Suppressor macrophage (primary cell): ENCODE data around the gene PLK5.
"Not testable (repeated sequence)": the region's sequence is repeated elsewhere in the genome, so short reads cannot be mapped to it uniquely, and the experiment has no call there.

Source experiments
- DNase-seq, 4 experiments: peaks; one replicate each; pipeline ENCODE4 v3.0.0-alpha.2; 2020 to 2022

Gene PLK5

GRCh38 chr19:1509602-1510441, 14.1 kb upstream of the PLK5 start:
- DNase-seq, result no peak

- DNase-seq, result no peak
These were observed 13.5 kb upstream of the PLK5 start for GRCh38 chr19:1510442-1510806.

GRCh38 chr19:1510807-1511206, 13.1 kb upstream of the PLK5 start:
- DNase-seq, result no peak

- DNase-seq, result no peak
These were observed 12.3 kb upstream of the PLK5 start for GRCh38 chr19:1511318-1512317.

- DNase-seq, result peak; percentile 52 to 85 (median 65)
These were observed 11.0 kb upstream of the PLK5 start, which contains the start of gene ADAMTSL5 for GRCh38 chr19:1512671-1513498. TSS of gene ADAMTSL5 (minus strand) at chr19:1513019. CDS start at chr19:1510943, 2,076 bp downstream.

GRCh38 chr19:1513499-1514294, 10.2 kb upstream of the PLK5 start:
- peak; percentile 73 to 91 (median 81) for DNase-seq

- no peak for DNase-seq
These were observed 9.6 kb upstream of the PLK5 start for GRCh38 chr19:1514295-1514661.

GRCh38 chr19:1514986-1515721, 8.7 kb upstream of the PLK5 start:
- no peak for DNase-seq

GRCh38 chr19:1516395-1516753, 7.5 kb upstream of the PLK5 start:
- no peak for DNase-seq

- DNase-seq, result no peak
These were observed 5.4 kb upstream of the PLK5 start for GRCh38 chr19:1518471-1518870.

GRCh38 chr19:1519802-1520201, 4.1 kb upstream of the PLK5 start:
- not testable (repeated sequence) for DNase-seq

- DNase-seq, result no peak
These were observed 3.6 kb upstream of the PLK5 start for GRCh38 chr19:1520203-1520780.

GRCh38 chr19:1521636-1522035, 2.2 kb upstream of the PLK5 start:
- no peak for DNase-seq

- DNase-seq, result no peak
These were observed 1.8 kb upstream of the PLK5 start for GRCh38 chr19:1522061-1522460.

GRCh38 chr19:1522838-1523237, 1.0 kb upstream of the PLK5 start:
- DNase-seq, result no peak

- DNase-seq, result no peak
These were observed 552 bp downstream of the PLK5 start for GRCh38 chr19:1524287-1524971.

- no peak for DNase-seq
These were observed 1.1 kb downstream of the PLK5 start for GRCh38 chr19:1524972-1525325.

- no peak for DNase-seq
These were observed 1.5 kb downstream of the PLK5 start for GRCh38 chr19:1525343-1525742.

- no peak for DNase-seq
These were observed 2.3 kb downstream of the PLK5 start for GRCh38 chr19:1526066-1526778.
